Measurements from ENCODE around the gene TM4SF4.

TM4SF4 gene

GRCh38 chr3:149548669-149549065, 74.2 kb downstream of the TM4SF4 start:
- DNase-seq (ENCODE audit: low read depth in 2 of 2): no peak

- DNase-seq (ENCODE audit: low read depth in 2 of 2): no peak
Observed at GRCh38 chr3:149551500-149551899, 77.0 kb downstream of the TM4SF4 start.

- DNase-seq (ENCODE audit: low read depth in 2 of 2): no peak
Observed at GRCh38 chr3:149552700-149553099, 78.2 kb downstream of the TM4SF4 start.
